Endothelial cell of umbilical vein (primary cell): ENCODE results near the gene ZKSCAN4. TPM values are rescaled to one million over a fixed set of nuclear protein-coding genes. Genes with fewer than 3 reads are reported as not detected.

Experiments
- BruUV-seq: library from RNA; stranded (reverse); fragments of 400-500 nt; replicated peaks from 2 replicates; lab custom pipeline; 2021; lab: Mats Ljungman, UMichigan
- CTCF ChIA-PET: fragments of 300-600, 350-600 bp; sonication (Branson Sonifier 250); formaldehyde crosslinking; loops from one replicate; lab custom pipeline; 2021; ENCODE audit warnings: antibody characterized with exemption, inconsistent platforms; lab: Charles Lee
- POLR2A ChIA-PET: fragments of 300-600, 350-600 bp; sonication (Branson Sonifier 250); formaldehyde crosslinking; loops from one replicate; lab custom pipeline; 2021; ENCODE audit warnings: antibody characterized with exemption, inconsistent platforms; lab: Charles Lee
- DNase-seq: peaks from one replicate; pipeline ENCODE4 v3.0.0-alpha.2; 2011; ENCODE audit warnings: low read depth, low spot score
- FAIRE-seq: peaks from 2 replicates; lab custom pipeline; 2011; peaks lifted over from hg19 to GRCh38; lab: Jason Lieb, UNC
- H2AFZ ChIP-seq: 2 replicates; pipeline ENCODE4 v1.6.0; 2012; ENCODE audit warnings: low read depth, low read length, control low read depth, inconsistent platforms
- H3K27ac ChIP-seq: 2 replicates; pipeline ENCODE4 v1.5.1; 2011; ENCODE audit warnings: low read depth, mild to moderate bottlenecking, control low read depth, low read length, moderate library complexity; ENCODE audit not compliant: insufficient read depth
- H3K27me3 ChIP-seq, 2 experiments: 2 replicates each; pipeline versions ENCODE4 v1.6.0 to v1.6.1; 2011; ENCODE audit warnings: low read length in 2 of 2, mixed read lengths in 1 of 2; ENCODE audit not compliant: control insufficient read depth in 2 of 2, insufficient read depth in 2 of 2
- H3K36me3 ChIP-seq, 2 experiments: 2 replicates in 1 of 2; 3 replicates in 1 of 2; pipeline ENCODE4 v1.5.1; 2011; ENCODE audit warnings: low read length in 2 of 2, mild to moderate bottlenecking in 1 of 2, moderate library complexity in 1 of 2; ENCODE audit not compliant: control insufficient read depth in 2 of 2, insufficient read depth in 2 of 2; ENCODE audit errors: extremely low read depth in 1 of 2
- H3K4me1 ChIP-seq: 3 replicates; pipeline ENCODE4 v1.5.1; 2011; ENCODE audit warnings: mild to moderate bottlenecking, low read length; ENCODE audit not compliant: control insufficient read depth, insufficient read depth; ENCODE audit errors: extremely low read depth
- H3K4me2 ChIP-seq: 2 replicates; pipeline ENCODE4 v1.6.1; 2011; ENCODE audit warnings: low read length, control low read depth, mixed read lengths; ENCODE audit not compliant: insufficient read depth
- H3K4me3 ChIP-seq, 3 experiments: fragments of 200-600 bp in 1 of 3; sonication (generic), shearing (Covaris generic) in 1 of 3; replicated peaks in 1 of 3; 2 replicates each; pipeline ENCODE4 v1.5.1; 2011 to 2016; ENCODE audit warnings: control low read depth in 3 of 3, low read length in 3 of 3, mild to moderate bottlenecking in 2 of 3, inconsistent platforms in 1 of 3, low read depth in 1 of 3, moderate library complexity in 1 of 3; ENCODE audit not compliant: insufficient read depth in 1 of 3
- H3K79me2 ChIP-seq: 2 replicates; pipeline ENCODE4 v1.6.0; 2012; ENCODE audit warnings: low read length, inconsistent platforms; ENCODE audit not compliant: control insufficient read depth, insufficient read depth
- H3K9ac ChIP-seq: replicated peaks from 2 replicates; pipeline ENCODE3; 2011; ENCODE audit warnings: low read length, control low read depth; ENCODE audit not compliant: insufficient read depth; ENCODE audit errors: extremely low read depth
- H3K9me1 ChIP-seq: replicated peaks from 3 replicates; pipeline ENCODE4 v1.6.0; 2011; ENCODE audit warnings: mild to moderate bottlenecking, low read length; ENCODE audit not compliant: control insufficient read depth, insufficient read depth; ENCODE audit errors: extremely low read depth
- H3K9me3 ChIP-seq: replicated peaks from 2 replicates; pipeline ENCODE4 v1.5.1; 2012; ENCODE audit warnings: low read length, inconsistent platforms; ENCODE audit not compliant: control insufficient read depth, insufficient read depth
- H4K20me1 ChIP-seq: replicated peaks from 2 replicates; pipeline ENCODE3; 2011; ENCODE audit warnings: mild to moderate bottlenecking, low read length; ENCODE audit not compliant: control insufficient read depth, insufficient read depth; ENCODE audit errors: extremely low read depth
- EZH2 ChIP-seq: IDR thresholded peaks from 2 replicates; pipeline ENCODE4 v1.6.1; 2012; ENCODE audit warnings: borderline replicate concordance, low read depth, mild to moderate bottlenecking, moderate library complexity, low read length, inconsistent platforms; ENCODE audit not compliant: severe bottlenecking
- FOS ChIP-seq: IDR thresholded peaks from 2 replicates; pipeline ENCODE4 v1.6.1; 2011; ENCODE audit warnings: mild to moderate bottlenecking, low read length, moderate library complexity, borderline replicate concordance; ENCODE audit not compliant: insufficient read depth
- GATA2 ChIP-seq: IDR thresholded peaks from 2 replicates; pipeline ENCODE4 v1.7.0; 2011; ENCODE audit warnings: low read depth, mild to moderate bottlenecking, moderate library complexity, mixed read lengths, low read length; ENCODE audit not compliant: insufficient read length, insufficient read depth
- JUN ChIP-seq: IDR thresholded peaks from 2 replicates; pipeline ENCODE4 v1.6.1; 2011; ENCODE audit warnings: borderline replicate concordance, low read depth; ENCODE audit not compliant: insufficient read length, insufficient read depth
- MYC ChIP-seq: IDR thresholded peaks from one replicate; pipeline ENCODE4 v1.6.1; 2011; ENCODE audit warnings: mild to moderate bottlenecking, low read depth, low read length
- POLR2A ChIP-seq: IDR thresholded peaks from 2 replicates; pipeline ENCODE4 v1.6.1; 2012; ENCODE audit warnings: low read depth, mild to moderate bottlenecking, control low read depth, low read length
- POLR2AphosphoS5 ChIP-seq: IDR thresholded peaks from 2 replicates; pipeline ENCODE4 v1.6.1; 2012; ENCODE audit warnings: low read depth, mild to moderate bottlenecking, control low read depth, low read length, moderate library complexity; ENCODE audit not compliant: insufficient read depth
- dilution Hi-C: fragments of 300-500 bp; cut with MboI; formaldehyde crosslinking; loops from one replicate; pipeline ENCODE4 v1.15.0; 2019; ENCODE audit warnings: low sequenced_read_pairs; ENCODE audit not compliant: extremely low pct_ligation_motif_present
- intact Hi-C: fragments of 100-400 bp; cut with micrococcal nuclease; formaldehyde crosslinking; loops from one replicate; pipeline ENCODE4 v1.10.0; 2022
- polyA plus RNA-seq, 4 experiments: library from polyadenylated mRNA; depleted of rRNA in 3 of 4; stranded (reverse) in 3 of 4; unstranded in 1 of 4; fragments of >200 nt; gene quantifications; 2 replicates each; pipeline versions ENCODE4 v1.2.1 to v1.2.3, GENCODE V29; 2011 to 2012; ENCODE audit warnings: missing spikeins in 1 of 4
- total RNA-seq: library from RNA; stranded (reverse); gene quantifications from 2 replicates; pipeline ENCODE4 v1.2.3, GENCODE V29; 2021
- TF ChIP-seq, protein P1 (sequence below), 2 donors: IDR thresholded peaks; 1 replicate in 1 of 2; 2 replicates in 1 of 2; pipeline ENCODE4 v1.5.1; 2011; ENCODE audit warnings: low read length in 2 of 2, mild to moderate bottlenecking in 2 of 2, moderate library complexity in 2 of 2, control low read depth in 1 of 2, inconsistent platforms in 1 of 2, low read depth in 1 of 2; ENCODE audit not compliant: insufficient read depth in 1 of 2; ENCODE audit errors: extremely low read depth in 1 of 2
- TF ChIP-seq, protein P2 (sequence below): IDR thresholded peaks from 2 replicates; pipeline ENCODE4 v1.6.1; 2011; ENCODE audit not compliant: insufficient read depth, insufficient read length

Gene ZKSCAN4
- total and polyA plus RNA-seq, 2 donors (not counting 3 experiments of a cell fraction or from before 2014, with no cell fraction given), result 1.3 to 3.6 TPM

DNA sequence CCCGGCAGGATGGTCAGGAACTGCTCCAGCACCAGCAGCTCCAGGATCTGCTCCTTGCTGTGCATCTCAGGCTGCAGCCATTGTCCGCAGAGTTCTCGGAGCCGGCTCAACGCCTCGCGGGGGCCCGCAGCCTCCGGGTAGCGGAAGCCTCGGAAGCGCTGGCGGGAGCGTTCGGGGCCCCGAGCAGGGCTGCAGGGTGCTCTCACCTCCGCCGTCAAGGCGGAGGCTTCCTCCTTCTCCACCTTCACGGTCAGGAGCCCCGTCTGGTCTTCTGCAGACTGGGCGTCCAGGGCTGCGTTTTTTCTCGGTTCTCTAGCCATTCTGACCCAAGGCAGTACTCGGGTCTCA is 434 bp downstream of the ZKSCAN4 start:
- no peak for DNase-seq
- TF ChIP-seq POLR2A (no peak), EZH2 (no peak), GATA2 (no peak), MYC (no peak), JUN (no peak), FOS (no peak), POLR2AphosphoS5 (no peak)
- TF ChIP-seq, protein P1, sequence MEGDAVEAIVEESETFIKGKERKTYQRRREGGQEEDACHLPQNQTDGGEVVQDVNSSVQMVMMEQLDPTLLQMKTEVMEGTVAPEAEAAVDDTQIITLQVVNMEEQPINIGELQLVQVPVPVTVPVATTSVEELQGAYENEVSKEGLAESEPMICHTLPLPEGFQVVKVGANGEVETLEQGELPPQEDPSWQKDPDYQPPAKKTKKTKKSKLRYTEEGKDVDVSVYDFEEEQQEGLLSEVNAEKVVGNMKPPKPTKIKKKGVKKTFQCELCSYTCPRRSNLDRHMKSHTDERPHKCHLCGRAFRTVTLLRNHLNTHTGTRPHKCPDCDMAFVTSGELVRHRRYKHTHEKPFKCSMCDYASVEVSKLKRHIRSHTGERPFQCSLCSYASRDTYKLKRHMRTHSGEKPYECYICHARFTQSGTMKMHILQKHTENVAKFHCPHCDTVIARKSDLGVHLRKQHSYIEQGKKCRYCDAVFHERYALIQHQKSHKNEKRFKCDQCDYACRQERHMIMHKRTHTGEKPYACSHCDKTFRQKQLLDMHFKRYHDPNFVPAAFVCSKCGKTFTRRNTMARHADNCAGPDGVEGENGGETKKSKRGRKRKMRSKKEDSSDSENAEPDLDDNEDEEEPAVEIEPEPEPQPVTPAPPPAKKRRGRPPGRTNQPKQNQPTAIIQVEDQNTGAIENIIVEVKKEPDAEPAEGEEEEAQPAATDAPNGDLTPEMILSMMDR (IDR thresholded peaks at IDR 0.05; ENCODE audit: extremely low read depth in 1 of 2, insufficient read depth in 1 of 2, low read depth in 1 of 2, low read length in 2 of 2), result no peak
- TF ChIP-seq, protein P2, sequence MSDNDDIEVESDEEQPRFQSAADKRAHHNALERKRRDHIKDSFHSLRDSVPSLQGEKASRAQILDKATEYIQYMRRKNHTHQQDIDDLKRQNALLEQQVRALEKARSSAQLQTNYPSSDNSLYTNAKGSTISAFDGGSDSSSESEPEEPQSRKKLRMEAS, result no peak
- dilution Hi-C loops (no loop called here), intact Hi-C loops (loop anchor here (1.0 to 2.0 kb wide), 6 partner anchors 16 to 131 kb away; partner anchors contain the start of genes PGBD1, ZKSCAN8, ZSCAN26 and ZSCAN9)
- Histone ChIP-seq H2AFZ (peak overlapping the region; percentile 82), H3K27ac (no peak overlapping the region), H4K20me1 (no peaks in the 10 kb centered on the region), H3K9me1 (no peaks in the 10 kb centered on the region), H3K36me3 (peaks cover 0 to 3% of the 10 kb centered on the region in 2 experiments), H3K9me3 (no peaks in the 10 kb centered on the region), H3K4me3 (peak overlapping the region; percentile 85 to 89 (median 85)), H3K27me3 (no peaks in the 10 kb centered on the region), H3K79me2 (no peaks in the 10 kb centered on the region), H3K9ac (peak overlapping the region; percentile 62), H3K4me2 (peak overlapping the region; percentile 88), H3K4me1 (peaks cover 12% of the 10 kb centered on the region)
- ChIA-PET POLR2A (interaction anchor here (1.1 to 1.2 kb wide), 2 partner anchors 16 to 110 kb away, joined by 7 to 13 read pairs; partner anchors contain the start of genes ZKSCAN8 and ZSCAN26), CTCF (interaction anchor here (1.2 to 3.9 kb wide), 5 partner anchors 13 to 105 kb away, joined by 5 to 22 read pairs (median 8); partner anchors contain the start of genes PGBD1, ZSCAN26 and ZSCAN9)
- no peak for FAIRE-seq
- TSS peak; percentile 27 for BruUV-seq
